HG03457 (cell line): Measurements from ENCODE around the gene TMEM161B.
"Not testable (repeated sequence)": the region's sequence is repeated elsewhere in the genome, so short reads cannot be mapped to it uniquely, and the experiment has no call there.

Experiments used
- ATAC-seq: cut with Tn5 transposase; IDR thresholded peaks from one replicate; pipeline ENCODE4 v1.9.1; 2021; ENCODE audit warnings: moderate number of reproducible peaks; ENCODE audit not compliant: unreplicated experiment

TMEM161B gene

DNA sequence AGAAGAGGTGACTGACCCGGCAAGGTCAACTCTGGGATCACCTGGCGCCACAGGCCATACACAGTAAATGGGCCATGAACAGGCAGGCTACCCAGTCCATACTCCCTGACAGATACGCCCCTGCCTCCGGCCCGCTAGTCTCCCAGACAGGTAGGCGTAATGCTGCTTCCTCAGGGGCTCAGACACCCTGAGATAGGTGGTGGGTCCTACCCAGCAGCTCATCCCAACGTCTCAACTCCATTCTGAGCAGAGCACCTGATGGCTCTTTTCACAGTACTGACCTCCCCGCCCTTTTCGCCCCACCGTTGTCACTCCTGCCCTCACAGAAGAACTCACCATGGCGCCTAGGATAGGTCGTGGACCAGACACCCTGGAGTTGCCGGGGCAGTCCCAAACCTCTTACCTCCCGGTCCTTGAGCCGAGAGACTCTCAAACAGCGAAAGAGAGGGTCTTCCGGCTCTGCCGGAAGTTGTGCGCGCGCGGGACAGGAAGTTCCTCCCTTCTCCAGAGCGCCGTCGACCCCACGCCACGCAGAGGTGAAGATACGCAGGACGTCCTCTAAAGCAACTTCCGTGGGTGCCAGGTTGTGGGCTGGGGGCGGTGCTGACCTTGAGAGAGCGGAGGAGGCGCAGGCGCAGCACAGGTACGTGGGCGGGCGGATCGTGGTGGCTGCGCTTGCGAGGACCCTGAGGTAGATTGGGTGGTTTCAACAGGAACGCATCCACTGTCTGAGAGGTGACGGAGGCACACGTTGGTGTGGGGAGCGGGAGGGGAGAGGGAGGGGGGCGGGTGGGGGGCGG is at the start of gene TMEM161B:
Gene TMEM161B, minus strand, starts transcription at position 461 of the 800 bp plus-strand sequence. Its CDS starts 122 bp downstream, at position 339.
- ATAC-seq, result peak; percentile 100

GRCh38 chr5:88304356-88304755 is 35.7 kb upstream of the TMEM161B start:
- ATAC-seq, result no peak

- ATAC-seq, result no peak
Measured at GRCh38 chr5:88298425-88298824, 29.8 kb upstream of the TMEM161B start.

DNA sequence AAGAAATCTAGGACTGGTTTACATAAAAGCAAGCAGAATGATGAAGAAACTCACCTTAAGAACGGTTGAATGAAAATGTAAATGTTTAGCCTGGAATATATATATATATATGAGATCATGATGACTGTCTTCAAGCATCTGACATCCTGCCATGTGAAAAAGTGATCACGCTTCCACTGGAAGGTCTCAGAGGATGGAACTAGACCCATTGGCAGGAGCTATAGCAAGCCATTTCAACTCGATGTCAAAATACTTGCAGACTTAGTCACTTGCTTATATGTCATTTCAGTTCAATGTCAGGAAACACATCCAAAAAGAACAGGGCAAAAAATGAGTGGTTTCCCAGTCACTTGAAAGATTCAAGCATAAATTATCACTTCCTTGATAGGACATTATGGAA is 22.2 kb upstream of the TMEM161B start:
- ATAC-seq, result no peak

DNA sequence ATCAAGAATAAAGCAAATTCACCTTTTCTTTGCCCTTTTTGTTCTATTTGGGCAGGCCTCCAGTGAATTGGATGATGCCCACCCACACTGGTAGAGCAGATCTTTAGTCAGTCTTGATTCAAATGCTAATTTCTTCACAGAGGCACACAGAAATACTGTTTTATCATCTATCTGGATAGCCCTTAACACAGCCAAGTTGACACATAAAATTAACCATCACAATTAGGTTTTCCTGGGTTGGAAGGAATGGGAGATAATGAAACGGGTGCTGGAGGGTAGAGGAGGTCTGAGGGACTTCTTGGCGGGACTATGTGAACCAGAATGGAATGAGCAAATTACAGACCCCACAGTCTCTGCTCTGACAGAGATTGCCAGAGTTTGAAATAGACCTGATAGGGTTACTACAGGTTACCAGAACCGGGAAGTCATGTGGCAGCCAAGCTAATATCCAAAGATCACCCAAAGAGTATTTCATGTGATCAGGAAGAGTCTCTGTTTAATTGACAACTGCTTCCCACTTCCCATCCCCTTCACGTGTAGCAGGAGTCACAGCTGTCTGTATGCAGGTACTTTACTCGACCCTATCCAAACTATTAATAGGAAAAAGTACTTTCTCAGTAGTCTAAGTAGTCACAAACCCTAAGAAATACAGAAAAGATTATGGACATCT is 20.0 kb upstream of the TMEM161B start:
- ATAC-seq, result no peak

- no peak for ATAC-seq
Measured at GRCh38 chr5:88287846-88288527, 19.3 kb upstream of the TMEM161B start.

- ATAC-seq, result no peak
Measured at GRCh38 chr5:88287302-88287701, 18.7 kb upstream of the TMEM161B start.

GRCh38 chr5:88283690-88284089 is 15.0 kb upstream of the TMEM161B start:
- no peak for ATAC-seq

- ATAC-seq, result no peak
Measured at GRCh38 chr5:88281322-88281721, 12.7 kb upstream of the TMEM161B start.

DNA sequence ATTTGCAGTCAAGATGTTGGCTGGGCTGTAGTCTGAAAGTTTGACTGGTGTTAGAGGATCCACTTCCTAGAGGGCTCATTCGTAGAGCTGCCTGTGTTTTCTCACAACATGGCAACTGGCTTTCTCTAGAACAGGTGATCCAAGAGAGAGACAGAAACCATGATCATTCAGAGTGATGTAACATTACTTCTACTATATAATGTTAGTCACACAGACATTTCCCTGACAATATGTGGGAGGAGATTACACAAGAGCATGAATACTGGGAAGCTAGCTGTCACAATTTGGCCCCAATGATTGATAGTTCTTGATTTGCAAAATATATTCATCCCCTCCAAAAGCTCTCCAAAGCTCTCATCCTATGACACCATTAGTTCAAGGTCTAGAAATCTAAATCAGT is 10.9 kb upstream of the TMEM161B start:
- ATAC-seq, result no peak

- no peak for ATAC-seq
Measured at GRCh38 chr5:88276378-88276777, 7.7 kb upstream of the TMEM161B start.

GRCh38 chr5:88275581-88275980 is 6.9 kb upstream of the TMEM161B start:
- no peak for ATAC-seq

- peak; percentile 9 for ATAC-seq
Measured at GRCh38 chr5:88269222-88269771, 652 bp upstream of the TMEM161B start.

DNA sequence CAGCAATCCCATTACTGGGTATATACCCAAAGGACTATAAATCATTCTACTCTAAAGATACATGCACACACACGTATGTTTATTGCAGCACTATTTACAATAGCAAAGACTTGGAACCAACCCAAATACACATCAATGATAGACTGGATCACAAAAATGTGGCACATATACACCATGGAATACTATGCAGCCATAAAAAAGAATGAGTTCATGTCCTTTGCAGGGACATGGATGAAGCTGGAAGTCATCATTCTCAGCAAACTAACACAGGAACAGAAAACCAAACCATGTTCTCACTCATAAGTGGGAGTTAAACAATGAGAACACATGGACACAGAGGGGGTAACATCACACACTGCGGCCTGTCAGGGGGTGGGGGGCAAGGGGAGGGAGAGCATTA is 4.1 kb downstream of the TMEM161B start:
- not testable (repeated sequence) for ATAC-seq

DNA sequence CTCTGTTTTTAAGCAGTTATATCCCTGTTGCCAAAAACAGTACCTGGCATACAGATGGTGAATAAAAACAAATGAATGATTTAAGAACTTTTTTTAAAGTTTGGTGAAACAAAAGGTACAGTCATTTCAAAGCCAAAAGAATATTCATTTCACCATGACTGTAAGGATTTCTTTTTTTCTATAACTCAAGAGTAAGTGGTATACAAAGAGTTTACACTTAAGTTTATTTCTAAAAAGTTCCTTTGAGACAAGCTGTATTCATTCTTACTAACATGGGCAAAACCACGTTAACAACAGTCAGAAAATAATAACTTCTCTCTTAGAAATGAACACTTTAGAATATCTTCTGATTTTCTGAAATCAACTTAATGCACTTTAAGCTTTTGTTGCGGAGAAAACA is 5.3 kb downstream of the TMEM161B start:
- ATAC-seq, result no peak

GRCh38 chr5:88262116-88262515 is 6.5 kb downstream of the TMEM161B start:
- no peak for ATAC-seq

GRCh38 chr5:88258636-88259035 is 10.0 kb downstream of the TMEM161B start:
- no peak for ATAC-seq

GRCh38 chr5:88256872-88257271 is 11.8 kb downstream of the TMEM161B start:
- ATAC-seq, result no peak

- no peak for ATAC-seq
Measured at GRCh38 chr5:88256037-88256436, 12.6 kb downstream of the TMEM161B start.

DNA sequence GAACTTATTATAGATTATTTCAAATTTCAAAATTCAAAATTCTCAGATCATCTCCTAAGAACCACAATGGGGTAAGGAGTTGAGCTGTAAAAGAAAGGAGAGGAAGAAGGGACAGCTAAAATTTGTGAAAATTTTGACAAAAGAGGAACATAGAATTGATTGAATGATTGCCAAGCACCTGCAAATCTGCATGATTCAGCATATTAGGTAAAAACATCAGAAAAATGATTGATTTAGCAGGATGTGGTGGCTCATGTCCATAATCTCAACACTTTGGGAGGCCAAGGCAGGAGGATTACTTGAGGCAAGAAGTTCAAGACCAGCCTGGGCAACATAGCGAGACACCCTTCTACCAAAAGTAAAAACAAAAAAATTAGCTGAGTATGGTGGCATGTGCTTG is 14.3 kb downstream of the TMEM161B start:
- no peak for ATAC-seq

GRCh38 chr5:88251048-88251711 is 17.5 kb downstream of the TMEM161B start:
- ATAC-seq, result no peak
